IMR-90 (cell line): ENCODE measurements around the gene CHRM5. TPM values are rescaled to one million over a fixed set of nuclear protein-coding genes. Genes with fewer than 3 reads are reported as not detected.

Experiments
- ATAC-seq: fragments of 200-7000 bp; cut with Tn5 transposase; 2 replicates; pipeline ENCODE4 v1.9.1; 2020; ENCODE audit warnings: low read depth, mild to moderate bottlenecking, moderate library complexity
- BruUV-seq: library from RNA; stranded (reverse); fragments of 400-500 nt; replicated peaks from 2 replicates; lab custom pipeline; 2021; lab: Mats Ljungman, UMichigan
- CTCF ChIA-PET: fragments of 300-600 bp; formaldehyde crosslinking; extraction: SDS; loops from one replicate; lab custom pipeline; 2021; ENCODE audit warnings: antibody characterized with exemption; lab: Yijun Ruan, JAX
- POLR2A ChIA-PET: fragments of 300-600 bp; sonication (Branson Sonifier 250); formaldehyde crosslinking; loops from one replicate; lab custom pipeline; 2022; ENCODE audit warnings: antibody characterized with exemption; ENCODE audit not compliant: unreplicated experiment; lab: Charles Lee
- DNase-seq: peaks from one replicate; pipeline ENCODE4 v3.0.0; 2013
- H2AFZ ChIP-seq: replicated peaks from 2 replicates; pipeline ENCODE3; 2013; ENCODE audit warnings: low read length, mild to moderate bottlenecking; ENCODE audit not compliant: poor library complexity
- H2AK5ac ChIP-seq: 2 replicates; pipeline ENCODE4 v1.6.1; 2013; ENCODE audit warnings: low read depth, low read length, inconsistent platforms
- H2AK9ac ChIP-seq: replicated peaks from 2 replicates; pipeline ENCODE3; 2013; ENCODE audit warnings: mild to moderate bottlenecking, low read depth, low read length, moderate library complexity; ENCODE audit not compliant: poor library complexity
- H2BK120ac ChIP-seq: 2 replicates; pipeline ENCODE4 v1.6.1; 2013; ENCODE audit warnings: low read depth, low read length, inconsistent platforms
- H2BK15ac ChIP-seq: 3 replicates; pipeline ENCODE4 v1.6.1; 2013; ENCODE audit warnings: low read depth, low read length, inconsistent platforms
- H2BK20ac ChIP-seq: 2 replicates; pipeline ENCODE4 v1.6.1; 2013; ENCODE audit warnings: low read depth, mild to moderate bottlenecking, inconsistent platforms, low read length, moderate library complexity
- H2BK5ac ChIP-seq: 2 replicates; pipeline ENCODE4 v1.6.1; 2013; ENCODE audit warnings: mild to moderate bottlenecking, low read depth, low read length, inconsistent platforms; ENCODE audit not compliant: poor library complexity, severe bottlenecking
- H3K14ac ChIP-seq: replicated peaks from 2 replicates; pipeline ENCODE4 v1.6.1; 2013; ENCODE audit warnings: low read depth, low read length, inconsistent platforms
- H3K18ac ChIP-seq: 2 replicates; pipeline ENCODE4 v1.6.1; 2013; ENCODE audit warnings: low read depth, low read length, control low read depth
- H3K23ac ChIP-seq: 2 replicates; pipeline ENCODE4 v1.6.1; 2013; ENCODE audit warnings: low read depth, low read length, inconsistent platforms
- H3K27ac ChIP-seq: 2 replicates; pipeline ENCODE4 v1.5.1; 2013; ENCODE audit warnings: mild to moderate bottlenecking, control low read depth, low read length; ENCODE audit not compliant: insufficient read depth
- H3K27me3 ChIP-seq: 2 replicates; pipeline ENCODE4 v1.6.1; 2013; ENCODE audit warnings: low read length; ENCODE audit not compliant: control insufficient read depth, insufficient read depth
- H3K36me3 ChIP-seq: 2 replicates; pipeline ENCODE4 v1.6.1; 2013; ENCODE audit warnings: low read length, mixed read lengths; ENCODE audit not compliant: control insufficient read depth, insufficient read depth
- H3K4ac ChIP-seq: 2 replicates; pipeline ENCODE4 v1.6.1; 2013; ENCODE audit warnings: low read depth, low read length, inconsistent platforms
- H3K4me1 ChIP-seq: 2 replicates; pipeline ENCODE4 v1.6.1; 2013; ENCODE audit warnings: low read length, mixed read lengths; ENCODE audit not compliant: control insufficient read depth, insufficient read depth
- H3K4me2 ChIP-seq: 2 replicates; pipeline ENCODE4 v1.6.1; 2013; ENCODE audit warnings: low read depth, mild to moderate bottlenecking, control low read depth, low read length, moderate library complexity
- H3K4me3 ChIP-seq: 2 replicates; pipeline ENCODE4 v1.5.1; 2013; ENCODE audit warnings: low read depth, mild to moderate bottlenecking, control low read depth, low read length, moderate library complexity; ENCODE audit not compliant: insufficient read depth
- H3K56ac ChIP-seq: 2 replicates; pipeline ENCODE4 v1.6.1; 2013; ENCODE audit warnings: low read length, inconsistent platforms; ENCODE audit not compliant: insufficient read depth; ENCODE audit errors: extremely low read depth
- H3K79me1 ChIP-seq, 2 experiments: 2 replicates each; pipeline ENCODE4 v1.6.1; 2013; ENCODE audit warnings: low read length in 2 of 2, inconsistent platforms in 1 of 2, low read depth in 1 of 2
- H3K9ac ChIP-seq: 2 replicates; pipeline ENCODE4 v1.6.1; 2013; ENCODE audit warnings: low read depth, low read length, control low read depth
- H3K9me1 ChIP-seq: 2 replicates; pipeline ENCODE4 v1.6.1; 2013; ENCODE audit warnings: low read length, inconsistent platforms; ENCODE audit not compliant: insufficient read depth
- H3K9me3 ChIP-seq: 2 replicates; pipeline ENCODE4 v1.6.1; 2013; ENCODE audit warnings: low read length; ENCODE audit not compliant: control insufficient read depth, insufficient read depth
- H4K20me1 ChIP-seq: 2 replicates; pipeline ENCODE4 v1.6.1; 2013; ENCODE audit warnings: low read length, inconsistent platforms; ENCODE audit not compliant: insufficient read depth
- H4K5ac ChIP-seq: 2 replicates; pipeline ENCODE4 v1.6.1; 2013; ENCODE audit warnings: mild to moderate bottlenecking, low read depth, low read length, control low read depth
- H4K8ac ChIP-seq, 2 experiments: 2 replicates each; pipeline ENCODE4 v1.6.1; 2013; ENCODE audit warnings: low read depth in 2 of 2, low read length in 2 of 2, control low read depth in 1 of 2, inconsistent platforms in 1 of 2
- H4K91ac ChIP-seq: 2 replicates; pipeline ENCODE4 v1.6.1; 2013; ENCODE audit warnings: low read depth, low read length, inconsistent platforms; ENCODE audit not compliant: insufficient read depth
- BHLHE40 ChIP-seq: fragments of 150-350 bp; IDR thresholded peaks from 2 replicates; pipeline ENCODE4 v1.6.1; 2016; ENCODE audit warnings: mild to moderate bottlenecking, low read depth, low read length
- CEBPB ChIP-seq: IDR thresholded peaks from 2 replicates; pipeline ENCODE4 v1.6.1; 2012; ENCODE audit warnings: low read depth, low read length, improper control_type of control experiment
- CHD1 ChIP-seq: IDR thresholded peaks from 2 replicates; pipeline ENCODE4 v1.6.1; 2012; ENCODE audit warnings: low read depth, low read length, improper control_type of control experiment
- FOS ChIP-seq: fragments of 150-350 bp; IDR thresholded peaks from 2 replicates; pipeline ENCODE4 v1.6.1; 2016; ENCODE audit warnings: low read depth, low read length
- MAFK ChIP-seq: IDR thresholded peaks from 2 replicates; pipeline ENCODE4 v1.6.1; 2012; ENCODE audit warnings: low read depth, low read length, improper control_type of control experiment
- MAZ ChIP-seq: IDR thresholded peaks from 2 replicates; pipeline ENCODE4 v1.6.1; 2012; ENCODE audit warnings: low read depth, mild to moderate bottlenecking, low read length, improper control_type of control experiment, moderate library complexity, borderline replicate concordance
- MXI1 ChIP-seq: IDR thresholded peaks from 2 replicates; pipeline ENCODE4 v1.6.1; 2012; ENCODE audit warnings: low read depth, mild to moderate bottlenecking, low read length, moderate library complexity, borderline replicate concordance
- NFE2L2 ChIP-seq: fragments of 150-350 bp; IDR thresholded peaks from 2 replicates; pipeline ENCODE4 v1.6.1; 2016; ENCODE audit warnings: low read depth, mild to moderate bottlenecking, low read length
- POLR2A ChIP-seq: IDR thresholded peaks from 2 replicates; pipeline ENCODE4 v1.6.1; 2012; ENCODE audit warnings: mild to moderate bottlenecking, low read depth, low read length
- RAD21 ChIP-seq: IDR thresholded peaks from 2 replicates; pipeline ENCODE4 v1.6.1; 2012; ENCODE audit warnings: low read length, improper control_type of control experiment
- RCOR1 ChIP-seq: IDR thresholded peaks from 2 replicates; pipeline ENCODE4 v1.6.1; 2012; ENCODE audit warnings: mild to moderate bottlenecking, low read length, improper control_type of control experiment; ENCODE audit not compliant: insufficient replicate concordance
- RFX5 ChIP-seq: IDR thresholded peaks from 2 replicates; pipeline ENCODE4 v1.8.0; 2012; ENCODE audit warnings: low read depth, mild to moderate bottlenecking, low read length, moderate library complexity
- SMC3 ChIP-seq: fragments of 150-350 bp; IDR thresholded peaks from 2 replicates; pipeline ENCODE4 v1.6.1; 2016; ENCODE audit warnings: low read depth, mild to moderate bottlenecking, antibody characterized with exemption, low read length, moderate library complexity
- WGBS, 2 experiments: methylation state at CpG; one replicate each; pipeline versions ENCODE4 v1.1.5 to v1.1.7; 2013; ENCODE audit warnings: missing lambda C conversion rate in 2 of 2; ENCODE audit not compliant: insufficient read length in 1 of 2; ENCODE audit errors: extremely low coverage in 2 of 2; 5-methylcytosine and 5-hydroxymethylcytosine counted together
- dilution Hi-C: fragments of 300-500 bp; cut with HindIII; formaldehyde crosslinking; loops from one replicate; pipeline ENCODE4 v1.14.3; 2018; ENCODE audit warnings: low sequenced_read_pairs; ENCODE audit not compliant: unreplicated experiment
- in situ Hi-C: fragments of 300-500 bp; cut with MboI; formaldehyde crosslinking; loops from 3 replicates; pipeline ENCODE4 v1.14.3; 2019; ENCODE audit warnings: low sequenced_read_pairs, inconsistent platforms, mixed read lengths
- intact Hi-C: fragments of 100-400 bp; cut with micrococcal nuclease; formaldehyde crosslinking; loops from 2 replicates; pipeline ENCODE4 v1.10.0; 2022
- polyA plus RNA-seq, 3 experiments: library from polyadenylated mRNA; depleted of rRNA; stranded (reverse); fragments of >200 nt; gene quantifications; 2 replicates each; pipeline ENCODE4 v1.2.3, GENCODE V29; 2012; ENCODE audit warnings: low replicate concordance in 1 of 3
- total RNA-seq: library from RNA; depleted of rRNA; stranded (reverse); fragments of >200 nt; gene quantifications from 2 replicates; pipeline ENCODE4 v1.2.3, GENCODE V29; 2012
- TF ChIP-seq, protein P1 (sequence below): fragments of 150-350 bp; IDR thresholded peaks from 2 replicates; pipeline ENCODE4 v1.6.1; 2017; ENCODE audit warnings: mild to moderate bottlenecking, antibody characterized with exemption, low read length, low read depth
- TF ChIP-seq, protein P2 (sequence below): conservative IDR thresholded peaks from 2 replicates; pipeline ENCODE4 v1.5.1; 2012; ENCODE audit warnings: mild to moderate bottlenecking, low read depth, low read length, improper control_type of control experiment
- TF ChIP-seq, protein P3 (sequence below): fragments of 150-350 bp; IDR thresholded peaks from 2 replicates; pipeline ENCODE4 v1.6.1; 2016; ENCODE audit warnings: low read depth, mild to moderate bottlenecking, low read length, moderate library complexity, borderline replicate concordance

CHRM5 gene
- total and polyA plus RNA-seq, 2 of the 4 experiments (the other 2 are of a cell fraction): under 0.01 to 0.03 TPM

DNA sequence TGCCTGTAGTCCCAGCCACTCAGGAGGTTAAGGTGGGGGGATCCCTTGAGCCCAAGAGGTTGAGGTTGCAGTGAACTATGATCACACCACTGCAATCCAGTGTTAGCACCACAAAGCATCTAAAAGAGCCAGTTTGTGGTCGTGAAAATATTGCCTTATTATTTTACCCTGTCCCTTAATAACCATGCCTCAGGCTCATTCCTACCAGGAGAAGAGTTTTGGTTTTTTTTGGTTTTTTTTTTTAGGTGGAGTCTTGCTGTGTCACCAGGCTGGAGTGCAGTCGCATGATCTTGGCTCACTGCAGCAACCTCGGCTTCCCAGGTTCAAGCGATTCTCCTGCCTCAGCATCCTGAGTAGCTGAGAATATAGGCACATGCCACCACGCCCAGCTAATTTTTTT, 88.6 kb downstream of the CHRM5 start:
- H2BK5ac ChIP-seq: peak overlapping the region; percentile 93
- H3K4ac ChIP-seq: peak overlapping the region; percentile 93
- peaks cover 6% of the 10 kb centered on the region for H3K9me1 ChIP-seq
- no TSS peak for BruUV-seq
- dilution Hi-C loops (no loop called here), in situ Hi-C loops (no loop called here), intact Hi-C loops (no loop called here)
- no peaks in the 10 kb centered on the region for H3K27me3 ChIP-seq
- peak overlapping the region; percentile 87; the same call in 1 of the 2 replicates for H3K23ac ChIP-seq
- POLR2A ChIA-PET: no interaction called here
- no peak overlapping the region for H3K4me2 ChIP-seq
- DNase-seq: no peak
- H3K79me1 ChIP-seq: no peaks in the 10 kb centered on the region
- H2AFZ ChIP-seq: no peak overlapping the region
- H3K14ac ChIP-seq: peak overlapping the region; percentile 95
- H3K36me3 ChIP-seq: no peaks in the 10 kb centered on the region
- no peak overlapping the region for H3K4me3 ChIP-seq
- H3K9me3 ChIP-seq: no peaks in the 10 kb centered on the region
- peak overlapping the region; percentile 72 to 77; a peak in 3 of 4 replicates for H4K8ac ChIP-seq
- H3K56ac ChIP-seq: peak overlapping the region; percentile 79
- TF ChIP-seq MAFK (no peak), NFE2L2 (no peak), CHD1 (no peak), MAZ (no peak), RAD21 (no peak), MXI1 (no peak), POLR2A (no peak), CEBPB (no peak), RCOR1 (no peak), BHLHE40 (no peak), RFX5 (no peak), FOS (no peak), SMC3 (no peak)
- TF ChIP-seq, protein P1, sequence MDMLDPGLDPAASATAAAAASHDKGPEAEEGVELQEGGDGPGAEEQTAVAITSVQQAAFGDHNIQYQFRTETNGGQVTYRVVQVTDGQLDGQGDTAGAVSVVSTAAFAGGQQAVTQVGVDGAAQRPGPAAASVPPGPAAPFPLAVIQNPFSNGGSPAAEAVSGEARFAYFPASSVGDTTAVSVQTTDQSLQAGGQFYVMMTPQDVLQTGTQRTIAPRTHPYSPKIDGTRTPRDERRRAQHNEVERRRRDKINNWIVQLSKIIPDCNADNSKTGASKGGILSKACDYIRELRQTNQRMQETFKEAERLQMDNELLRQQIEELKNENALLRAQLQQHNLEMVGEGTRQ: no peak
- TF ChIP-seq, protein P2, sequence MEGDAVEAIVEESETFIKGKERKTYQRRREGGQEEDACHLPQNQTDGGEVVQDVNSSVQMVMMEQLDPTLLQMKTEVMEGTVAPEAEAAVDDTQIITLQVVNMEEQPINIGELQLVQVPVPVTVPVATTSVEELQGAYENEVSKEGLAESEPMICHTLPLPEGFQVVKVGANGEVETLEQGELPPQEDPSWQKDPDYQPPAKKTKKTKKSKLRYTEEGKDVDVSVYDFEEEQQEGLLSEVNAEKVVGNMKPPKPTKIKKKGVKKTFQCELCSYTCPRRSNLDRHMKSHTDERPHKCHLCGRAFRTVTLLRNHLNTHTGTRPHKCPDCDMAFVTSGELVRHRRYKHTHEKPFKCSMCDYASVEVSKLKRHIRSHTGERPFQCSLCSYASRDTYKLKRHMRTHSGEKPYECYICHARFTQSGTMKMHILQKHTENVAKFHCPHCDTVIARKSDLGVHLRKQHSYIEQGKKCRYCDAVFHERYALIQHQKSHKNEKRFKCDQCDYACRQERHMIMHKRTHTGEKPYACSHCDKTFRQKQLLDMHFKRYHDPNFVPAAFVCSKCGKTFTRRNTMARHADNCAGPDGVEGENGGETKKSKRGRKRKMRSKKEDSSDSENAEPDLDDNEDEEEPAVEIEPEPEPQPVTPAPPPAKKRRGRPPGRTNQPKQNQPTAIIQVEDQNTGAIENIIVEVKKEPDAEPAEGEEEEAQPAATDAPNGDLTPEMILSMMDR: no peak
- TF ChIP-seq, protein P3, sequence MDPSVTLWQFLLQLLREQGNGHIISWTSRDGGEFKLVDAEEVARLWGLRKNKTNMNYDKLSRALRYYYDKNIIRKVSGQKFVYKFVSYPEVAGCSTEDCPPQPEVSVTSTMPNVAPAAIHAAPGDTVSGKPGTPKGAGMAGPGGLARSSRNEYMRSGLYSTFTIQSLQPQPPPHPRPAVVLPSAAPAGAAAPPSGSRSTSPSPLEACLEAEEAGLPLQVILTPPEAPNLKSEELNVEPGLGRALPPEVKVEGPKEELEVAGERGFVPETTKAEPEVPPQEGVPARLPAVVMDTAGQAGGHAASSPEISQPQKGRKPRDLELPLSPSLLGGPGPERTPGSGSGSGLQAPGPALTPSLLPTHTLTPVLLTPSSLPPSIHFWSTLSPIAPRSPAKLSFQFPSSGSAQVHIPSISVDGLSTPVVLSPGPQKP: no peak
- peak overlapping the region; percentile 71 for H2AK9ac ChIP-seq
- peak overlapping the region; percentile 96 for H4K5ac ChIP-seq
- H3K9ac ChIP-seq: peak overlapping the region; percentile 85; the same call in 1 of the 2 replicates
- CTCF ChIA-PET: interaction anchor here (1.1 kb wide), 1 partner anchor 152 kb away, joined by 4 read pairs; no protein-coding TSS in a partner anchor
- peaks cover 7% of the 10 kb centered on the region for H3K4me1 ChIP-seq
- no peak for ATAC-seq
- peak overlapping the region; percentile 100 for H3K27ac ChIP-seq
- WGBS, 2 experiments: no CpG with 5 or more reads among the region's 5 CpGs
- peak overlapping the region; percentile 96 for H2BK120ac ChIP-seq
- peak overlapping the region; percentile 39; the same call in 2 of the 3 replicates for H2BK15ac ChIP-seq
- peak overlapping the region; percentile 80 for H4K91ac ChIP-seq
- H3K18ac ChIP-seq: peak overlapping the region; percentile 99
- no peaks in the 10 kb centered on the region for H4K20me1 ChIP-seq
- peak overlapping the region; percentile 78 for H2AK5ac ChIP-seq
- peak overlapping the region; percentile 99 for H2BK20ac ChIP-seq
